Measurements from ENCODE around the gene WDR82.

DNA sequence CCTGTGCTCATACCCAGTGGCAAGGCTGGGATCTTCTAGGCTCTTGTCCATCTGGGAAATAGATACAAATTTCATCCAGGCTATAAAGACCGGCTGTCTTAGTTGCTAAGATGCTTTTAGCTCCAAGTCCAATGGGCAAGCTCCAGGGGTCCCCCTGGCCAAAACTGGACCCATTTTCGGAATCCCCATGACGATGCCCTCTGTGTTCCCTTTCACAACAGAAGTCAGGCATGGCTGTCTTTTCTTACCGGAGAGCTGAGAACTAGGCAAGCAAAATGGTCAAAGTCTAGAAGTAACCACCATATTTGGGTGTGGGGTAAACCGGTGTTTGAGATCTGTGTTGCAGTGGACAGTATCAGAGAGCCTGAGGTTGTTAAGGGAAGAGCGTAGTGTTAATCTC is 10.2 kb upstream of the WDR82 start:
- TF ChIP-seq, protein P1, sequence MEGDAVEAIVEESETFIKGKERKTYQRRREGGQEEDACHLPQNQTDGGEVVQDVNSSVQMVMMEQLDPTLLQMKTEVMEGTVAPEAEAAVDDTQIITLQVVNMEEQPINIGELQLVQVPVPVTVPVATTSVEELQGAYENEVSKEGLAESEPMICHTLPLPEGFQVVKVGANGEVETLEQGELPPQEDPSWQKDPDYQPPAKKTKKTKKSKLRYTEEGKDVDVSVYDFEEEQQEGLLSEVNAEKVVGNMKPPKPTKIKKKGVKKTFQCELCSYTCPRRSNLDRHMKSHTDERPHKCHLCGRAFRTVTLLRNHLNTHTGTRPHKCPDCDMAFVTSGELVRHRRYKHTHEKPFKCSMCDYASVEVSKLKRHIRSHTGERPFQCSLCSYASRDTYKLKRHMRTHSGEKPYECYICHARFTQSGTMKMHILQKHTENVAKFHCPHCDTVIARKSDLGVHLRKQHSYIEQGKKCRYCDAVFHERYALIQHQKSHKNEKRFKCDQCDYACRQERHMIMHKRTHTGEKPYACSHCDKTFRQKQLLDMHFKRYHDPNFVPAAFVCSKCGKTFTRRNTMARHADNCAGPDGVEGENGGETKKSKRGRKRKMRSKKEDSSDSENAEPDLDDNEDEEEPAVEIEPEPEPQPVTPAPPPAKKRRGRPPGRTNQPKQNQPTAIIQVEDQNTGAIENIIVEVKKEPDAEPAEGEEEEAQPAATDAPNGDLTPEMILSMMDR (IDR thresholded peaks at IDR 0.05; ENCODE audit: poor library complexity): no peak
- TF ChIP-seq EZH2 (IDR thresholded peaks at IDR 0.05; ENCODE audit: borderline replicate concordance): no peak
